IMR-90 (cell line): ENCODE data around the gene STMN1. TPM values are rescaled to one million over a fixed set of nuclear protein-coding genes. Genes with fewer than 3 reads are reported as not detected.

Source experiments
- ATAC-seq: fragments of 200-7000 bp; cut with Tn5 transposase; 2 replicates; pipeline ENCODE4 v1.9.1; 2020; ENCODE audit warnings: low read depth, mild to moderate bottlenecking, moderate library complexity
- BruUV-seq: library from RNA; stranded (reverse); fragments of 400-500 nt; replicated peaks from 2 replicates; lab custom pipeline; 2021; lab: Mats Ljungman, UMichigan
- CTCF ChIA-PET: fragments of 300-600 bp; formaldehyde crosslinking; extraction: SDS; loops from one replicate; lab custom pipeline; 2021; ENCODE audit warnings: antibody characterized with exemption; lab: Yijun Ruan, JAX
- POLR2A ChIA-PET: fragments of 300-600 bp; sonication (Branson Sonifier 250); formaldehyde crosslinking; loops from one replicate; lab custom pipeline; 2022; ENCODE audit warnings: antibody characterized with exemption; ENCODE audit not compliant: unreplicated experiment; lab: Charles Lee
- DNase-seq: peaks from one replicate; pipeline ENCODE4 v3.0.0; 2013
- H2AFZ ChIP-seq: replicated peaks from 2 replicates; pipeline ENCODE3; 2013; ENCODE audit warnings: low read length, mild to moderate bottlenecking; ENCODE audit not compliant: poor library complexity
- H2AK5ac ChIP-seq: 2 replicates; pipeline ENCODE4 v1.6.1; 2013; ENCODE audit warnings: low read depth, low read length, inconsistent platforms
- H2AK9ac ChIP-seq: replicated peaks from 2 replicates; pipeline ENCODE3; 2013; ENCODE audit warnings: mild to moderate bottlenecking, low read depth, low read length, moderate library complexity; ENCODE audit not compliant: poor library complexity
- H2BK120ac ChIP-seq: 2 replicates; pipeline ENCODE4 v1.6.1; 2013; ENCODE audit warnings: low read depth, low read length, inconsistent platforms
- H2BK15ac ChIP-seq: 3 replicates; pipeline ENCODE4 v1.6.1; 2013; ENCODE audit warnings: low read depth, low read length, inconsistent platforms
- H2BK20ac ChIP-seq: 2 replicates; pipeline ENCODE4 v1.6.1; 2013; ENCODE audit warnings: low read depth, mild to moderate bottlenecking, inconsistent platforms, low read length, moderate library complexity
- H2BK5ac ChIP-seq: 2 replicates; pipeline ENCODE4 v1.6.1; 2013; ENCODE audit warnings: mild to moderate bottlenecking, low read depth, low read length, inconsistent platforms; ENCODE audit not compliant: poor library complexity, severe bottlenecking
- H3K14ac ChIP-seq: replicated peaks from 2 replicates; pipeline ENCODE4 v1.6.1; 2013; ENCODE audit warnings: low read depth, low read length, inconsistent platforms
- H3K18ac ChIP-seq: 2 replicates; pipeline ENCODE4 v1.6.1; 2013; ENCODE audit warnings: low read depth, low read length, control low read depth
- H3K23ac ChIP-seq: 2 replicates; pipeline ENCODE4 v1.6.1; 2013; ENCODE audit warnings: low read depth, low read length, inconsistent platforms
- H3K27ac ChIP-seq: 2 replicates; pipeline ENCODE4 v1.5.1; 2013; ENCODE audit warnings: mild to moderate bottlenecking, control low read depth, low read length; ENCODE audit not compliant: insufficient read depth
- H3K27me3 ChIP-seq: 2 replicates; pipeline ENCODE4 v1.6.1; 2013; ENCODE audit warnings: low read length; ENCODE audit not compliant: control insufficient read depth, insufficient read depth
- H3K36me3 ChIP-seq: 2 replicates; pipeline ENCODE4 v1.6.1; 2013; ENCODE audit warnings: low read length, mixed read lengths; ENCODE audit not compliant: control insufficient read depth, insufficient read depth
- H3K4ac ChIP-seq: 2 replicates; pipeline ENCODE4 v1.6.1; 2013; ENCODE audit warnings: low read depth, low read length, inconsistent platforms
- H3K4me1 ChIP-seq: 2 replicates; pipeline ENCODE4 v1.6.1; 2013; ENCODE audit warnings: low read length, mixed read lengths; ENCODE audit not compliant: control insufficient read depth, insufficient read depth
- H3K4me2 ChIP-seq: 2 replicates; pipeline ENCODE4 v1.6.1; 2013; ENCODE audit warnings: low read depth, mild to moderate bottlenecking, control low read depth, low read length, moderate library complexity
- H3K4me3 ChIP-seq: 2 replicates; pipeline ENCODE4 v1.5.1; 2013; ENCODE audit warnings: low read depth, mild to moderate bottlenecking, control low read depth, low read length, moderate library complexity; ENCODE audit not compliant: insufficient read depth
- H3K56ac ChIP-seq: 2 replicates; pipeline ENCODE4 v1.6.1; 2013; ENCODE audit warnings: low read length, inconsistent platforms; ENCODE audit not compliant: insufficient read depth; ENCODE audit errors: extremely low read depth
- H3K79me1 ChIP-seq, 2 experiments: 2 replicates each; pipeline ENCODE4 v1.6.1; 2013; ENCODE audit warnings: low read length in 2 of 2, inconsistent platforms in 1 of 2, low read depth in 1 of 2
- H3K9ac ChIP-seq: 2 replicates; pipeline ENCODE4 v1.6.1; 2013; ENCODE audit warnings: low read depth, low read length, control low read depth
- H3K9me1 ChIP-seq: 2 replicates; pipeline ENCODE4 v1.6.1; 2013; ENCODE audit warnings: low read length, inconsistent platforms; ENCODE audit not compliant: insufficient read depth
- H3K9me3 ChIP-seq: 2 replicates; pipeline ENCODE4 v1.6.1; 2013; ENCODE audit warnings: low read length; ENCODE audit not compliant: control insufficient read depth, insufficient read depth
- H4K20me1 ChIP-seq: 2 replicates; pipeline ENCODE4 v1.6.1; 2013; ENCODE audit warnings: low read length, inconsistent platforms; ENCODE audit not compliant: insufficient read depth
- H4K5ac ChIP-seq: 2 replicates; pipeline ENCODE4 v1.6.1; 2013; ENCODE audit warnings: mild to moderate bottlenecking, low read depth, low read length, control low read depth
- H4K8ac ChIP-seq, 2 experiments: 2 replicates each; pipeline ENCODE4 v1.6.1; 2013; ENCODE audit warnings: low read depth in 2 of 2, low read length in 2 of 2, control low read depth in 1 of 2, inconsistent platforms in 1 of 2
- H4K91ac ChIP-seq: 2 replicates; pipeline ENCODE4 v1.6.1; 2013; ENCODE audit warnings: low read depth, low read length, inconsistent platforms; ENCODE audit not compliant: insufficient read depth
- MAFK ChIP-seq: IDR thresholded peaks from 2 replicates; pipeline ENCODE4 v1.6.1; 2012; ENCODE audit warnings: low read depth, low read length, improper control_type of control experiment
- USF2 ChIP-seq: fragments of 150-350 bp; IDR thresholded peaks from 2 replicates; pipeline ENCODE4 v1.6.1; 2017; ENCODE audit warnings: mild to moderate bottlenecking, antibody characterized with exemption, low read length, low read depth
- WGBS, 2 experiments: methylation state at CpG; one replicate each; pipeline versions ENCODE4 v1.1.5 to v1.1.7; 2013; ENCODE audit warnings: missing lambda C conversion rate in 2 of 2; ENCODE audit not compliant: insufficient read length in 1 of 2; ENCODE audit errors: extremely low coverage in 2 of 2; 5-methylcytosine and 5-hydroxymethylcytosine counted together
- dilution Hi-C: fragments of 300-500 bp; cut with HindIII; formaldehyde crosslinking; loops from one replicate; pipeline ENCODE4 v1.14.3; 2018; ENCODE audit warnings: low sequenced_read_pairs; ENCODE audit not compliant: unreplicated experiment
- in situ Hi-C: fragments of 300-500 bp; cut with MboI; formaldehyde crosslinking; loops from 3 replicates; pipeline ENCODE4 v1.14.3; 2019; ENCODE audit warnings: low sequenced_read_pairs, inconsistent platforms, mixed read lengths
- intact Hi-C: fragments of 100-400 bp; cut with micrococcal nuclease; formaldehyde crosslinking; loops from 2 replicates; pipeline ENCODE4 v1.10.0; 2022
- polyA plus RNA-seq, 3 experiments: library from polyadenylated mRNA; depleted of rRNA; stranded (reverse); fragments of >200 nt; gene quantifications; 2 replicates each; pipeline ENCODE4 v1.2.3, GENCODE V29; 2012; ENCODE audit warnings: low replicate concordance in 1 of 3
- total RNA-seq: library from RNA; depleted of rRNA; stranded (reverse); fragments of >200 nt; gene quantifications from 2 replicates; pipeline ENCODE4 v1.2.3, GENCODE V29; 2012

The STMN1 gene
- total and polyA plus RNA-seq, 2 of the 4 experiments (the other 2 are of a cell fraction): 93.0 to 273 TPM

GRCh38 chr1:25907601-25908000, 1.4 kb upstream of the STMN1 start:
- Histone ChIP-seq H4K5ac (no peak overlapping the region), H2BK5ac (no peak overlapping the region), H3K4me2 (no peak overlapping the region), H3K27ac (no peak overlapping the region), H4K8ac (no peak overlapping the region; a peak in 1 of 4 replicates), H3K56ac (no peak overlapping the region), H3K9me3 (no peaks in the 10 kb centered on the region), H2BK120ac (no peak overlapping the region), H3K4me3 (no peak overlapping the region), H3K9ac (no peak overlapping the region), H3K18ac (no peak overlapping the region), H3K14ac (no peak overlapping the region), H4K20me1 (peaks cover 7% of the 10 kb centered on the region; the same call in 1 of the 2 replicates), H3K27me3 (no peaks in the 10 kb centered on the region), H2AK9ac (no peak overlapping the region), H3K9me1 (peaks cover 16% of the 10 kb centered on the region), H2AFZ (no peak overlapping the region), H2BK20ac (no peak overlapping the region), H3K36me3 (peaks cover 1% of the 10 kb centered on the region), H2BK15ac (0 out of 3 replicates have a peak overlapping the region, but pooled peaks have one; percentile 6), H3K79me1 (peaks cover 2 to 10% of the 10 kb centered on the region in 2 experiments; a peak in 3 of 4 replicates), H4K91ac (no peak overlapping the region), H3K23ac (no peak overlapping the region), H3K4ac (no peak overlapping the region), H2AK5ac (no peak overlapping the region; the same call in 1 of the 2 replicates), H3K4me1 (peaks cover 8% of the 10 kb centered on the region)
- in situ Hi-C loops: no loop called here
- 94% methylated on average over 2 of the region's 6 CpGs; no CpG with 5 or more reads in 1 of the 2 experiments for WGBS, 2 experiments
- TF ChIP-seq USF2 (no peak), MAFK (peak; percentile 37; the same call in 1 of the 2 replicates)
- ATAC-seq (no peak), DNase-seq (no peak)
- BruUV-seq: no TSS peak
- intact Hi-C loops: no loop called here
- ChIA-PET POLR2A (no interaction called here), CTCF (no interaction called here)
- dilution Hi-C loops: no loop called here
